Upper lobe of left lung (tissue), 4 donors: ENCODE results near the gene PMVK.
A peak's percentile ranks its signal among the peaks of the same experiment; 100 is the strongest.

Source experiments
- EP300 ChIP-seq, 4 donors: sonication (generic); formaldehyde crosslinking; IDR thresholded peaks; one replicate each; pipeline ENCODE4 v1.5.1; 2017; ENCODE audit warnings: antibody characterized with exemption in 4 of 4, control low read depth in 2 of 4
- POLR2A ChIP-seq, 4 donors: fragments of 450-650 bp; IDR thresholded peaks; one replicate each; pipeline ENCODE4 v1.5.1; 2016 to 2017; ENCODE audit warnings: antibody characterized with exemption in 4 of 4, mild to moderate bottlenecking in 2 of 4
- POLR2AphosphoS5 ChIP-seq, 2 donors: sonication (generic); formaldehyde crosslinking; IDR thresholded peaks; one replicate each; pipeline ENCODE4 v1.5.1; 2017; ENCODE audit warnings: antibody characterized with exemption in 2 of 2
- TF ChIP-seq, protein P1 (sequence below), 6 experiments: fragments of 450-650 bp in 4 of 6; fragments of 200-600 bp in 2 of 6; sonication (generic) in 2 of 6; IDR thresholded peaks; one replicate each; pipeline ENCODE4 v1.5.1; 2016 to 2019; ENCODE audit warnings: antibody characterized with exemption in 6 of 6

DNA sequence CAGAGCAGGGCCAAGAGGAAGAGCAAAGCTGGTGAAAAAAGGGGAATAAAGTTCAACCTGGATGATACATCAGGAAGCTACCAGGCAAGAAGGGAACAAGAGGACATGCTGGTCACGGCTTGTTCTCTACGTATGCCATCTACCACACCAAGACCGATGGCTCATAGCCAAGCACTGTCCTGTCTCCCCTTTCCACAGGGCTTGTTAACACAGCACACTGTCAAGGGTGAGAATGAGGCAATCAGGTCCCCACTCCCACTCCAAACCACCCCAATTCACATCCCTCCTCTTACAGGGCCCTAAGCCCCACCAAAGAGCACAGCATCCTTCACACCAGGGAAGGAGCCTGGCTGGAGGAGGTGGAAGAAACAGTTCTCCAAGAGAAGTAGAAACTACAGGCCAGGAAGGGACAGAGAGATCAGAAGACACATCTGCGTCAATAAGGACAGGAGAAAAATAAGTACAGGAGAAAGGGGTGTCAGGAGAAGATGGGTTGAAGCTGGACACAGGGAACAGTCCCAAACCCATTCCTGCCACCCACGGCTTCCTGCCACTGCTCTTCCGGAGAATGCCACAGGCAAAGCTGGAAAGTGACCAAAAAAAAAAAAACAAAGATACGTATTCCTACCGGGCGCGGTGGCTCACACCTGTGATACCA lies 35.0 kb upstream of the PMVK start:
- TF ChIP-seq, protein P1, sequence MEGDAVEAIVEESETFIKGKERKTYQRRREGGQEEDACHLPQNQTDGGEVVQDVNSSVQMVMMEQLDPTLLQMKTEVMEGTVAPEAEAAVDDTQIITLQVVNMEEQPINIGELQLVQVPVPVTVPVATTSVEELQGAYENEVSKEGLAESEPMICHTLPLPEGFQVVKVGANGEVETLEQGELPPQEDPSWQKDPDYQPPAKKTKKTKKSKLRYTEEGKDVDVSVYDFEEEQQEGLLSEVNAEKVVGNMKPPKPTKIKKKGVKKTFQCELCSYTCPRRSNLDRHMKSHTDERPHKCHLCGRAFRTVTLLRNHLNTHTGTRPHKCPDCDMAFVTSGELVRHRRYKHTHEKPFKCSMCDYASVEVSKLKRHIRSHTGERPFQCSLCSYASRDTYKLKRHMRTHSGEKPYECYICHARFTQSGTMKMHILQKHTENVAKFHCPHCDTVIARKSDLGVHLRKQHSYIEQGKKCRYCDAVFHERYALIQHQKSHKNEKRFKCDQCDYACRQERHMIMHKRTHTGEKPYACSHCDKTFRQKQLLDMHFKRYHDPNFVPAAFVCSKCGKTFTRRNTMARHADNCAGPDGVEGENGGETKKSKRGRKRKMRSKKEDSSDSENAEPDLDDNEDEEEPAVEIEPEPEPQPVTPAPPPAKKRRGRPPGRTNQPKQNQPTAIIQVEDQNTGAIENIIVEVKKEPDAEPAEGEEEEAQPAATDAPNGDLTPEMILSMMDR (IDR thresholded peaks at IDR 0.05) = no peak
- TF ChIP-seq EP300 (IDR thresholded peaks at IDR 0.05) = peak in 1 of 4 donors; percentile 16
- TF ChIP-seq POLR2A (IDR thresholded peaks at IDR 0.05) = no peak
- TF ChIP-seq POLR2AphosphoS5 (IDR thresholded peaks at IDR 0.05) = no peak
